ENCODE measurements around the gene RPP25. TPM values are rescaled to one million over a fixed set of nuclear protein-coding genes. Genes with fewer than 3 reads are reported as not detected.

The RPP25 gene
- total RNA-seq, 1 donor from 2014 or later, result 17.0 TPM

DNA sequence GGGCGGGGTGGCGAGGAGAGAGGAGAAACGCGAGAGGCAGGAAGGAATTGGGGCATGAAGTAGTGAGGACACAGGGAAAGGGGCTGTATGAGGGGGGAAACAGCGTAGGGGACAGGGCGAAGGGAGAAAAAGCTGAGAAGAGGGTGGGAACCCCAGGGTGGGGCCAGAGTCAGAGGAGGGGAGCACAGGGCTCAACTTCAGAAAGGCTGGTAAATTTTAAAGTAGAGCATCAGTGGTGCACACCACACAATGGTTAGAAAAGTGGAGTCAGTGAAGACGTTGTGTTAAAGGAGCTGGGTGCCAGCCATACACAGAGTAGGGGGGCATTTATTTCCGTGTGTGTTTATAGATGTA, 3.0 kb upstream of the RPP25 start:
- no peak for TF ChIP-seq CTCF (IDR thresholded peaks at IDR 0.05)
- intact Hi-C loops (cut with DNase I), result no loop called here
- Histone ChIP-seq H3K4me3 (no peak overlapping the region), H3K4me1 (peaks cover 36% of the 10 kb centered on the region), H3K27ac (no peak overlapping the region), H3K27me3 (ENCODE audit: low read depth) (no peaks in the 10 kb centered on the region), H3K36me3 (no peaks in the 10 kb centered on the region), H3K9me3 (no peaks in the 10 kb centered on the region)
- ATAC-seq, result no peak
- no peak for DNase-seq

DNA sequence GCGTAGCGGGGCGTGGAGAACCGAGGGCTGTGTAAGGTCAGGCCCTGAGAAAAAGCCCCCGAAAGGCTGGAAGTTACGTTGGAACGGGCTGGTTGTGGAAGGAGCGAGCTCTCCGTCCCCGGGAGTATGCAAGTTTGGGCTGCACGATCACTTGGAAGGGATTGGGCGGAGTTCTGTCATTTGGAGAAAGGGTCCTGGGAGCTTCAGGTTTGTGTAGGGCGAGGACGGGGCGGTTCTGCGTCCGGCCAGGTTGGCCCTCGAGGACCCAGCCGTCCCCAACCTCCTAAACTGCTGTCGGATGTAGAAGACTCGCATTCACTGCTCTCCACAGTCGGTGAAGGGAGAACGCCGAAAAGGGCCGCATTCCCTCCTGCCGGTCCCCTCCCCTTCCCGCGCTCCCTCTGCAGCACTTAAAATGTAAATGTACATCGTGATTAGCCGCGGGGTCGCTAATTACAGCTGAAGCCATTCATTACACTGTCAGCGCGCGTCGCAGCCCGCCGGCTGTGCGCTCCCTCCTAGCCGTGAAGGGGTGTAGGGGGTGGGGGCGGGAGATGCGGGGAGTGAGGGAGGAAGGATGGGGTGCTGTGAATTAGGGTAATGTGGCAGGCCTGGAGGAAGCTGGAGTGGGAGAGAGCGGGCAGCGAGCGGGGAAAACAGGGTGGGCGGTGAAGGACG, 2.5 kb upstream of the RPP25 start:
- H3K27me3 ChIP-seq (ENCODE audit: low read depth), result no peaks in the 10 kb centered on the region
- no peaks in the 10 kb centered on the region for H3K36me3 ChIP-seq
- no peaks in the 10 kb centered on the region for H3K9me3 ChIP-seq
- H3K27ac ChIP-seq, result no peak overlapping the region
- intact Hi-C loops (cut with DNase I), result no loop called here
- ATAC-seq (no peak), DNase-seq (no peak)
- no peak for TF ChIP-seq CTCF (IDR thresholded peaks at IDR 0.05)
- H3K4me1 ChIP-seq, result peaks cover 42% of the 10 kb centered on the region
- peak overlapping the region; percentile 78 for H3K4me3 ChIP-seq

DNA sequence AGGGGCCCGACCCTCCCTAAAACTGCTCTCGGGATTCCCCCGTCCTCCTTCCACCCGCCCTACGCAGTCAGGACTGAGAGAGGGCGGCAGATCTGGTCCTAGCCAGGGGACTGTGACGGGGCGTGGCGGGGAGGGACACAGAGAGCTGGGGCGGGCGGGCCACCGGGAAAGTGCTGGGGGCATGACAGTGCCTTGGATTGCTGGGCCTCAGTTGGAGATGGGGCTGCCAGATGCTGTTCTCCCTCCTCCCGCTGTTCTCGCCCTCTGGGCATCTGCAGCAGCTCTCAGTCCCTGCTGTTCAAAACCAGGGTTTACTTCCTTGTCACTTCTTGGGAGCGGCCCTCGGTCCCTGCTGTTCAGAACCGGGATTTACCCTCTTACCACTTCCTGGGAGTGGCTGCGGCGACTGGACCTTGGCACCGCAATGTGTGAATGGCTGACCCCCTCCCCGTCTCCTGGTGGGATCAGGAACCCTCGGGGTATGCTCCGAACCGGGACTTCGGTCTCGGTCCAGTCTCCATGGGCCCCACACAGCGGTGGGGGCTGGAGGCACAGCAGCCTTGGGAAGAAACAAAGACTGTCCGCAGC, 1.8 kb upstream of the RPP25 start:
- TF ChIP-seq CTCF (IDR thresholded peaks at IDR 0.05), result peak; percentile 45
- DNase-seq (peak; percentile 81), ATAC-seq (peak; percentile 41 to 56)
- no peaks in the 10 kb centered on the region for H3K9me3 ChIP-seq
- intact Hi-C loops (cut with DNase I), result no loop called here
- H3K27me3 ChIP-seq (ENCODE audit: low read depth), result no peaks in the 10 kb centered on the region
- H3K36me3 ChIP-seq, result no peaks in the 10 kb centered on the region
- peak overlapping the region; percentile 36 for H3K27ac ChIP-seq
- H3K4me3 ChIP-seq, result peak overlapping the region; percentile 78
- peaks cover 43% of the 10 kb centered on the region for H3K4me1 ChIP-seq

DNA sequence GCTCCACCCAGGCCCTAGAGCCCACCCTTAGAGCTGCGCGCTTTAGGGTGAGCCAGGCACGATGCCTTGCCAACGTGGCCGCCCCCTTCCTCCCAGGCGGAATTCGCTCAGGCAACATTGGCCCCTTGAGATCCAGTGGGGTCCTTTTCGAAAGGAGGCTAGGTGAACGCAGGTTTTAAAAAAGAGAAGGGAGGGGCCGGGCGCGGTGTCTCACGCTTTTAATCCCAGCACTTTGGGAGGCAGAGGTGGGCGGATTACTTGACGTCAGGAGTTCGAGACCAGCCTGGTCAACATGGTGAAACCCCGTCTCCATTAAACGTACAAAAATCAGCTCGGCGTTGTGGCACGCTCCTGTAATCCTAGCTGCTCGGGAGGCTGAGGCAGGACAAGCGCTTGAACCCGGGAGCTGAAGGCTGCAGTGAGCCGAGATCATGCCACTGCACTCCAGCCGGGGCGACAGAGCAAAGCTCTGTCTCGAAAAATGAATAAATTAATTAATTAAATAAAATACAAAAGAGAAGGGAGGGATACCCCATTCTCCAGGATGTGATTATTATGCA, 984 bp upstream of the RPP25 start:
- Histone ChIP-seq H3K9me3 (no peaks in the 10 kb centered on the region), H3K4me1 (peaks cover 43% of the 10 kb centered on the region), H3K27me3 (ENCODE audit: low read depth) (no peaks in the 10 kb centered on the region), H3K4me3 (peak overlapping the region; percentile 78), H3K27ac (peak overlapping the region; percentile 88), H3K36me3 (no peaks in the 10 kb centered on the region)
- TF ChIP-seq CTCF (IDR thresholded peaks at IDR 0.05), result no peak
- no peak for ATAC-seq
- intact Hi-C loops (cut with DNase I), result no loop called here
- DNase-seq, result no peak

- ATAC-seq (peak; percentile 85), DNase-seq (peak; percentile 91)
- Histone ChIP-seq H3K4me1 (peaks cover 43% of the 10 kb centered on the region), H3K27me3 (ENCODE audit: low read depth) (no peaks in the 10 kb centered on the region), H3K27ac (peak overlapping the region; percentile 88), H3K9me3 (no peaks in the 10 kb centered on the region), H3K4me3 (peak overlapping the region; percentile 78), H3K36me3 (no peaks in the 10 kb centered on the region)
- intact Hi-C loops (cut with DNase I), result no loop called here
- TF ChIP-seq CTCF (IDR thresholded peaks at IDR 0.05), result peak; percentile 58
Measured at GRCh38 chr15:74955796-74956647, 550 bp downstream of the RPP25 start.

All from lower lobe of right lung (tissue), 2 donors.